MCF 10A (cell line): Measurements from ENCODE around the gene SLC9A3. TPM values are rescaled to one million over a fixed set of nuclear protein-coding genes. Genes with fewer than 3 reads are reported as not detected.

ENCODE experiments used
- microRNA-seq: library from miRNA; unstranded; fragments of <30 nt; microRNA quantifications from one replicate; pipeline ENCODE4 v1.2.0, GENCODE V29; 2022
- total RNA-seq: library from RNA; stranded (reverse); gene quantifications from 2 replicates; pipeline ENCODE4 v1.2.3, GENCODE V29; 2022

Gene SLC9A3
- total RNA-seq, 1 experiment from 2014 or later: 1.0 TPM

Small RNAs within 50 kb of the gene (microRNA-seq; reads per million reads assigned to microRNA genes)
- not detected for gene MIR4456

Other genes starting within 250 kb of the SLC9A3 start
- gene AHRR, start 202.7 kb downstream of the SLC9A3 start, total RNA-seq: 3.2 and 3.3 TPM in 2 replicates
- 44.1 and 49.6 TPM in 2 replicates for gene EXOC3, start 81.3 kb downstream of the SLC9A3 start, total RNA-seq
- 16.4 and 16.7 TPM in 2 replicates for gene CEP72, start 87.9 kb upstream of the SLC9A3 start, total RNA-seq
- gene TPPP, start 168.9 kb upstream of the SLC9A3 start, total RNA-seq: 0.12 and 0.17 TPM in 2 replicates